ENCODE results near the gene SEL1L2. TPM values are rescaled to one million over a fixed set of nuclear protein-coding genes. Genes with fewer than 3 reads are reported as not detected.
A peak's percentile ranks its signal among the peaks of the same experiment; 100 is the strongest.

Gene SEL1L2
- total RNA-seq, 1 experiment from 2014 or later, result not detected

DNA sequence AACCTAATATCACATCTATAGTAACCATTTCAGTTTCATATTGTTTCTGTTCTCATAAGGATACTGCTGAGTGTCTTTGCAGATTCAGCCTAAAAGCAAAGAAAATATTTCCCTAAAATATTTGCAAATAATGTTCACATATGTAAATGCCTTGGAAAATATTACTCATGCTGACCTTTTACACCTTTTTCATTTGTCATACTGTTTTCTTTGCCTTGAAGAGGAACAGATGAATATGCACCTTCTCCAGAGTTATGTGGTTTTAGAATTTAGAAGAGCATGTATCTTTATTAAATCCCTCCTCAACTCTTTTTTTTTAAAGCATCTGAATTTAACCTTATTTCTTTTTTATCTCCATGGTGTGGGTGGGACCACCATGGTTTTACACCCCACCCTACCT, 173.1 kb downstream of the SEL1L2 start:
- peak; percentile 45 for DNase-seq (ENCODE audit: low read depth)

DNA sequence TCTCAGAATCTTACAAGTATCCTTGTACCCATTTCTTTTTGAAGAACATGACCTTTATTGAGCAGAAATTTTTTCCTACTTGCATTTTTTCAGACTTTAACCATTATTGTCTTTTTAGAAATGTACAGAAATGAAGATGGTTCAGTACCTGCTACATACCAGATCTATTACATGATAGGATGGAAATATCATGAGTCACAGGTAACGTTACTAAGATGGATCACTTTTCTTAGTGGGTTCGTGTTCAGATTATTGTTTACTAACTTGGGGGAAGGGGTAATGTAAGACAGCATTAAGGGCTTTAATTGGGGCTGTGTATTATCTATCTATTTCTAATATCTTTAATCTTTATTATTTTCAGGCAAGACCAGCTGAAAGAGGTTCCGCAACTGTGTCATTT, 173.7 kb downstream of the SEL1L2 start:
- no peak for DNase-seq (ENCODE audit: low read depth)

DNA sequence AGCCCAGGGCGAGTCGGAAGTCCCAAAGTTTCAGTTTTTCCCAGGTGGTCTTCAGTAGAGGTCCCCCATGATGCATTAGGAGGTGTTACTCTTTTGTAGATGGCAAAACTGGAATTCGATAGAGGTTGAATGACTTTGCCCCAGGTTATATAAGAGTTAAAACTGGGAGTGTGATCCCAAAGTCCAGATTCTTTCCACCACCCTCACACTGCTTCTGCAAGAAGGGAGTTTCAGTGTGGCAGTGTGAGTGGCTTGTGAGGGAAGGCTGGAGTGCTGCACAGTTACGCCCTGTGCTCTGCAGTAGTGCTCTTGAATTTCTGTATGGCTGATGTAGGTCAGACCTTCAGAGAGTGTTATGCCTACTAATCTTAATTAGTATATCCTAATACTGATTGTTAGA, 175.7 kb downstream of the SEL1L2 start:
- DNase-seq (ENCODE audit: low read depth), result no peak

GRCh38 chr20:13813910-13814309, 176.5 kb downstream of the SEL1L2 start:
- no peak for DNase-seq (ENCODE audit: low read depth)

- DNase-seq (ENCODE audit: low read depth), result no peak
These were observed 180.0 kb downstream of the SEL1L2 start for GRCh38 chr20:13810446-13810845.

GRCh38 chr20:13809855-13810254, 180.6 kb downstream of the SEL1L2 start:
- DNase-seq (ENCODE audit: low read depth), result no peak

- DNase-seq (ENCODE audit: low read depth), result no peak
These were observed 181.0 kb downstream of the SEL1L2 start for GRCh38 chr20:13809373-13809772.

DNA sequence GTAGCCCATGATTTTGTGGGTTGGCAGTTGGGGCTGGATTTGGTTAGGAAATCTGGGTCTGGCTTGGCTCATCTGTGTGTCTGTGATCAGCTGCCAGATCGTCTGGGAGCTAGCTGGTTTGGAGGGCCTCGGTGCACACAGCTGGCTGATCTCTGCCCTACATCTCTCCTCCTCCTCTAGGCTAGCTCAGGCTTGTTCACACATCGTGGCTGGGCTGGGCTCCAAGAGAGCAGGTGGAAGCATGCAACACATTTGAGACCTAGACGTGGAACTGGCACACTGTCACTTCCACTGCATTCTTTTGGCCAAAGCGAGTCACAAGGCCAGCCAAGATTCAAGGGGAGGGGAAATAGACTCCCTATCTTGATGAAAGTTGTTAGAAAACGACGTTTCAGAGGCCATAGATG, 189.7 kb downstream of the SEL1L2 start:
- peak; percentile 88 for DNase-seq (ENCODE audit: low read depth)

DNA sequence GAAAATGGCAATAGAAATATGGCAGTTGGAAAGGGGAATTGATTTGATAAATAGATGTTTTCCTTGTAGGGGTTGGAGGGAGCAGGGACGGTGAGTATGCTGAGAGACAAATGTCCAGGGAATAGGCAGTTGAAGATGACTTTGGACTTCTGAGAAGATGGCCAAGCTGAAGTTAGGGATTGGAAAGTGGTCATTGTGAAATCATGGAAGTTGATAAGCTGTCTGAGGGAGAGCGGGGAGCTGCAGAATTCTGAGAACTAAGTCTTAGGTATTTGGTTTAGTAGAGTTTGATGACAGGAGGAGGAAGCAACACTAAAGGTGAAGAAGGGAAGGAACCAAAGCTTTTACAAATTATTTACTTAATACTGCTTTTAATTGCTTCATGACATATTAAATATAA, 190.4 kb downstream of the SEL1L2 start:
- DNase-seq (ENCODE audit: low read depth), result no peak

Other genes starting within 250 kb of the SEL1L2 start
- gene ESF1, start 205.7 kb downstream of the SEL1L2 start, total RNA-seq (2014; rRNA removed; shearing (Covaris generic)), result 9.5 and 16.1 TPM in 2 replicates
- 27.6 and 43.6 TPM in 2 replicates for gene NDUFAF5, start 205.6 kb downstream of the SEL1L2 start, total RNA-seq (2014; rRNA removed; shearing (Covaris generic))
- 0.44 and 1.8 TPM in 2 replicates for gene MACROD2, start 4.9 kb upstream of the SEL1L2 start, total RNA-seq (2014; rRNA removed; shearing (Covaris generic))

Measured in M059J (cell line).